Esophagus muscularis mucosa (tissue), 4 donors: ENCODE data around the gene COL25A1. TPM values are rescaled to one million over a fixed set of nuclear protein-coding genes. Genes with fewer than 3 reads are reported as not detected.

Source experiments
- DNase-seq: peaks from one replicate; pipeline ENCODE4 v3.0.0-alpha.2; 2017; ENCODE audit errors: extremely low spot score
- H3K27ac ChIP-seq, 4 donors: fragments of 200-600 bp; sonication (generic); replicated peaks in 1 of 4; 1 replicate in 3 of 4; 2 replicates in 1 of 4; pipeline ENCODE4 v1.5.1; 2016 to 2019; ENCODE audit warnings: mild to moderate bottlenecking in 1 of 4
- H3K27me3 ChIP-seq, 4 donors: fragments of 200-600 bp; sonication (generic); one replicate each; pipeline versions ENCODE4 v1.5.1 to v1.6.0; 2016 to 2019
- H3K36me3 ChIP-seq, 4 donors: fragments of 200-600 bp; sonication (generic); one replicate each; pipeline ENCODE4 v1.5.1; 2016 to 2019
- H3K4me1 ChIP-seq, 4 donors: fragments of 200-600 bp; sonication (generic); one replicate each; pipeline ENCODE4 v1.5.1; 2016 to 2019
- H3K4me3 ChIP-seq, 4 donors: fragments of 200-600 bp; sonication (generic); 1 replicate in 2 of 4; 2 replicates in 2 of 4; pipeline ENCODE4 v1.5.1; 2016 to 2019; ENCODE audit warnings: mild to moderate bottlenecking in 4 of 4, moderate library complexity in 1 of 4
- H3K9me3 ChIP-seq, 4 donors: fragments of 200-600 bp; sonication (generic); 1 replicate in 3 of 4; 2 replicates in 1 of 4; pipeline ENCODE4 v1.5.1; 2016 to 2019
- EP300 ChIP-seq: sonication (generic); formaldehyde crosslinking; IDR thresholded peaks from one replicate; pipeline ENCODE4 v1.6.1; 2017; ENCODE audit warnings: antibody characterized with exemption
- POLR2A ChIP-seq: fragments of 450-650 bp; IDR thresholded peaks from one replicate; pipeline ENCODE4 v1.6.1; 2017; ENCODE audit warnings: antibody characterized with exemption, moderate library complexity, mild to moderate bottlenecking, low read depth
- POLR2AphosphoS5 ChIP-seq, 2 donors: sonication (generic); formaldehyde crosslinking; IDR thresholded peaks; one replicate each; pipeline ENCODE4 v1.6.1; 2017; ENCODE audit warnings: antibody characterized with exemption in 2 of 2
- WGBS: methylation state at CpG from one replicate; pipeline ENCODE4 v1.1.5; 2018; 5-methylcytosine and 5-hydroxymethylcytosine counted together
- intact Hi-C: fragments of 100-400 bp; cut with DNase I; formaldehyde crosslinking; loops from one replicate; pipeline ENCODE4 v1.15.1; 2023
- total RNA-seq, 4 donors: library from RNA; depleted of rRNA; stranded (reverse); fragments of >200 nt; gene quantifications; one replicate each; pipeline versions ENCODE4 v1.1.0 to v1.2.1, GENCODE V29; 2016
- TF ChIP-seq, protein P1 (sequence below), 3 experiments: fragments of 200-600 bp in 2 of 3; fragments of 450-650 bp in 1 of 3; sonication (generic) in 2 of 3; IDR thresholded peaks; one replicate each; pipeline ENCODE4 v1.5.1; 2017 to 2019; ENCODE audit warnings: antibody characterized with exemption in 3 of 3, mild to moderate bottlenecking in 2 of 3, moderate library complexity in 1 of 3

The COL25A1 gene
- total RNA-seq, 4 donors from 2014 or later, result 1.0 to 3.7 (median 2.0) TPM

DNA sequence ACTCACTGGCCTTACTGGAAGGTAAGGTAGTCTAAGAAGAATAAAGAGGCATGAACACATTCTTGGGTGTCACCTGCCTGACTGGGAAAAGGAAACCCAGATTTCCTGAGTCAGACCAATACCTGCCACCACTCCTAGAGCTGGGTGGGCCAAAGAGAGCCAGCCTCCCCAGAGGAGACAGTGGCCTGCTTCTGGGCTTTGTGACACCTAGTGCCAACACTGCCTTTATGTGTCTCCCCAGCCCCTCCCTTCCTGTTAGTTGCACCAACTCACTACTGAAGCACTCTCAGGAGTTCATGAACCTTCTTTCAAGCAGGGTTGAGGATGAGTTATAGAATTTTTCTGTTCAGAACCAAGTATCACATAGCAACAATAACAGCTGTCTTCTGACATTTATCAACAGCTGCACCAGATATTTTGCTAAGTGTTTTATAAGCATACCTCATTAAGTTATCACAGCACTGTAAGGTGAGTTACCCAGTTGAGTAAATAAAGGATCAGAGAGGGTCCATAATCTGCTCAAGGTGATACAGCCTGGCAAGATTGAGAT is 462.0 kb downstream of the COL25A1 start:
- no peaks in the 10 kb centered on the region for H3K4me1 ChIP-seq
- no peaks in the 10 kb centered on the region for H3K9me3 ChIP-seq
- H3K27me3 ChIP-seq, result peaks cover 0 to 6% (median 0%) of the 10 kb centered on the region in 4 donors
- DNase-seq, result no peak
- TF ChIP-seq EP300, result no peak
- TF ChIP-seq POLR2A, result no peak
- TF ChIP-seq, protein P1, sequence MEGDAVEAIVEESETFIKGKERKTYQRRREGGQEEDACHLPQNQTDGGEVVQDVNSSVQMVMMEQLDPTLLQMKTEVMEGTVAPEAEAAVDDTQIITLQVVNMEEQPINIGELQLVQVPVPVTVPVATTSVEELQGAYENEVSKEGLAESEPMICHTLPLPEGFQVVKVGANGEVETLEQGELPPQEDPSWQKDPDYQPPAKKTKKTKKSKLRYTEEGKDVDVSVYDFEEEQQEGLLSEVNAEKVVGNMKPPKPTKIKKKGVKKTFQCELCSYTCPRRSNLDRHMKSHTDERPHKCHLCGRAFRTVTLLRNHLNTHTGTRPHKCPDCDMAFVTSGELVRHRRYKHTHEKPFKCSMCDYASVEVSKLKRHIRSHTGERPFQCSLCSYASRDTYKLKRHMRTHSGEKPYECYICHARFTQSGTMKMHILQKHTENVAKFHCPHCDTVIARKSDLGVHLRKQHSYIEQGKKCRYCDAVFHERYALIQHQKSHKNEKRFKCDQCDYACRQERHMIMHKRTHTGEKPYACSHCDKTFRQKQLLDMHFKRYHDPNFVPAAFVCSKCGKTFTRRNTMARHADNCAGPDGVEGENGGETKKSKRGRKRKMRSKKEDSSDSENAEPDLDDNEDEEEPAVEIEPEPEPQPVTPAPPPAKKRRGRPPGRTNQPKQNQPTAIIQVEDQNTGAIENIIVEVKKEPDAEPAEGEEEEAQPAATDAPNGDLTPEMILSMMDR (IDR thresholded peaks at IDR 0.05), result no peak
- TF ChIP-seq POLR2AphosphoS5 (IDR thresholded peaks at IDR 0.05), result no peak
- no peak overlapping the region for H3K4me3 ChIP-seq
- H3K27ac ChIP-seq, result no peak overlapping the region
- intact Hi-C loops, result no loop called here
- H3K36me3 ChIP-seq, result no peaks in the 10 kb centered on the region

DNA sequence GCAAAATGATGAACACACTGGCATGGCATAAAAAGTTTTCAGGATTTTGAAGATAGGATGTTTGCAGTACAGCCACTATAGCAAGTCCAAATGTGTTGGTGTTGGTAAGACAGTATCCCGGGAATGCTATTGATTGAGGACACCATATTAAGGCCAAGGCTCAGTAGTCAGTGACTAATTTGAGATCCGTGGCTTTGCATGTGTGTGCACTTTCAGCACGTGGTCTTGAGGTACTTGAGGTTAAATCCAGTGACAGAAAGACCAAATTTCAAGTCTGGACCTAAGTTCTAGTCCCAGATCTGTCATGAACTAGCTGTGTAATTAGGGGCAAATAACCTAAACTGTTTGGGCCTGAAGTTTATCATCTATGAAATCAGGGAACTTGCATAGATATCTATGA is 463.1 kb downstream of the COL25A1 start:
- H3K27me3 ChIP-seq, result peaks cover 0 to 6% (median 0%) of the 10 kb centered on the region in 4 donors
- H3K27ac ChIP-seq, result no peak overlapping the region
- no peaks in the 10 kb centered on the region for H3K36me3 ChIP-seq
- 84% methylated on average over 3 of the region's 3 CpGs for WGBS
- H3K4me1 ChIP-seq, result no peaks in the 10 kb centered on the region
- no peak for DNase-seq
- intact Hi-C loops, result loop anchor here (5.0 kb wide), 1 partner anchor 568 kb away; no protein-coding TSS in a partner anchor
- TF ChIP-seq POLR2A (no peak), EP300 (no peak), POLR2AphosphoS5 (IDR thresholded peaks at IDR 0.05) (no peak)
- TF ChIP-seq, protein P1 (IDR thresholded peaks at IDR 0.05), result no peak
- no peaks in the 10 kb centered on the region for H3K9me3 ChIP-seq
- no peak overlapping the region for H3K4me3 ChIP-seq

DNA sequence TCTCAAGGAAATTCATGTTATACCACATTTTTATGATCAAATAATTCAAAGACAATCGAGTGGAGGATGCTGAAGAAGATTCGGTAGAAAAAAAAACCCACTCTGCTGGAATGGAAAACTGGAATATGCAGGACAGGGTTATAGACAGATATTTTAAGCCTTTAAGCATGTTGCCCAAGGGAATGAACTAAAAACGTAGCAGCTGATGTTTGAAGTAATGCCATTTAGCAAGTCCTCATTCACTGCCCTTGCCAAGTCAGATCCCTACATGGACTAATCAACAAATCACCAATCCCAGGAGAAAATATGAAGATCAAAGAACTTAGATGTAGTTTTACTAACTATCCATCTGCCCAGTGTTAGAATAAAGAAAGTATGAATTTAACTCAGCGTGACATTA is 464.0 kb downstream of the COL25A1 start:
- Histone ChIP-seq H3K4me3 (no peak overlapping the region), H3K9me3 (no peaks in the 10 kb centered on the region), H3K27me3 (peaks cover 0 to 6% (median 0%) of the 10 kb centered on the region in 4 donors), H3K36me3 (no peaks in the 10 kb centered on the region), H3K27ac (no peak overlapping the region), H3K4me1 (no peaks in the 10 kb centered on the region)
- intact Hi-C loops, result loop anchor here (5.0 kb wide), 1 partner anchor 569 kb away; no protein-coding TSS in a partner anchor
- no peak for DNase-seq
- TF ChIP-seq POLR2A (no peak), POLR2AphosphoS5 (IDR thresholded peaks at IDR 0.05) (no peak), EP300 (no peak)
- TF ChIP-seq, protein P1 (IDR thresholded peaks at IDR 0.05), result no peak
- 64% methylated on average over 4 of the region's 4 CpGs for WGBS

DNA sequence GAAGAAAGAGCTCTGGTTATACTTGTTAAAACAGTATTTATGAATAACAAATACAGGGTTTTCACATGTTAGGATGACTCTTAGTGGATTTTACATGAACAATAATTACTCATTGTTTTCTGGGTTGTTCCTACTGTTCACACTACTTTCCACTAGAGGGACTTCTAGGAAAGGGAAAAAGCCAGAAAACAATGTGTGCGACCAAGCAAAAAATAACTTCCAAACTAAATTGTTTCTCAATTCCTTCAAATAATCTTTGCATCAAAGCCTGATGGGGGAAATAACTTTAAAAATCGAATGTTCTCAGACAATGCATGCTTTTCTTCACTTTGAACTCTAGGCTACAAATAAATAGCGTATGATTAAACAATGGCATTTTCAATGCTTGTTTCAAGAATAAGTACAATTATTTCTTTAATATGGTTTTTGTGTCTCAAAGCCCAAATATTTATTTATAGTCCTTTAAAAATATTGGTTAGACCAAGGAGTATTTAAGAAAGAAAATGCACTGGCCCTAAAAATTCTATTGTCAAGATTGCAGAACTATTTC is 467.5 kb downstream of the COL25A1 start:
- Histone ChIP-seq H3K36me3 (no peaks in the 10 kb centered on the region), H3K9me3 (no peaks in the 10 kb centered on the region), H3K27ac (no peak overlapping the region), H3K27me3 (peaks cover 0 to 6% (median 0%) of the 10 kb centered on the region in 4 donors), H3K4me3 (no peak overlapping the region), H3K4me1 (peaks cover 0 to 7% (median 5%) of the 10 kb centered on the region in 4 donors)
- TF ChIP-seq, protein P1 (IDR thresholded peaks at IDR 0.05), result peak in 2 of 3 experiments; percentile 51 to 54
- no peak for TF ChIP-seq POLR2AphosphoS5 (IDR thresholded peaks at IDR 0.05)
- 30% methylated on average over 3 of the region's 3 CpGs for WGBS
- no peak for DNase-seq
- intact Hi-C loops, result loop anchor here (5.0 kb wide), 1 partner anchor 572 kb away; no protein-coding TSS in a partner anchor
